Vagina (tissue), 2 donors: ENCODE results near the gene TNS3. TPM values are rescaled to one million over a fixed set of nuclear protein-coding genes. Genes with fewer than 3 reads are reported as not detected.

ENCODE experiments used
- DNase-seq, 2 donors: peaks; one replicate each; pipeline ENCODE4 v3.0.0-alpha.2; 2017; ENCODE audit errors: extremely low spot score in 2 of 2
- H3K27ac ChIP-seq: fragments of 200-600 bp; sonication (generic); one replicate; pipeline ENCODE4 v1.5.1; 2019
- H3K27me3 ChIP-seq: fragments of 200-600 bp; sonication (generic); one replicate; pipeline ENCODE4 v1.5.1; 2019
- H3K36me3 ChIP-seq, 2 donors: fragments of 200-600 bp; sonication (generic); one replicate each; pipeline ENCODE4 v1.5.1; 2017 to 2019
- H3K4me1 ChIP-seq: fragments of 200-600 bp; sonication (generic); one replicate; pipeline ENCODE4 v1.5.1; 2019
- H3K4me3 ChIP-seq, 2 donors: fragments of 200-600 bp; sonication (generic); 1 replicate in 1 of 2; 2 replicates in 1 of 2; pipeline ENCODE4 v1.5.1; 2016 to 2019
- H3K9me3 ChIP-seq: fragments of 200-600 bp; sonication (generic); one replicate; pipeline ENCODE4 v1.5.1; 2019
- POLR2A ChIP-seq, 2 donors: fragments of 450-650 bp; IDR thresholded peaks; one replicate each; pipeline ENCODE4 v1.6.1; 2017; ENCODE audit warnings: antibody characterized with exemption in 2 of 2, mild to moderate bottlenecking in 2 of 2, moderate library complexity in 2 of 2
- POLR2AphosphoS5 ChIP-seq, 2 donors: sonication (generic); formaldehyde crosslinking; IDR thresholded peaks; one replicate each; pipeline ENCODE4 v1.9.0; 2017; ENCODE audit warnings: antibody characterized with exemption in 2 of 2, mild to moderate bottlenecking in 2 of 2, low read depth in 1 of 2; ENCODE audit not compliant: insufficient read depth in 1 of 2
- intact Hi-C: fragments of 100-400 bp; cut with DNase I; formaldehyde crosslinking; loops from one replicate; pipeline ENCODE4 v1.15.1; 2023
- total RNA-seq: library from RNA; depleted of rRNA; stranded (reverse); fragments of >200 nt; gene quantifications from one replicate; pipeline ENCODE4 v1.2.3, GENCODE V29; 2016
- TF ChIP-seq, protein P1 (sequence below), 3 experiments: fragments of 450-650 bp in 2 of 3; fragments of 200-600 bp in 1 of 3; sonication (generic) in 1 of 3; IDR thresholded peaks; one replicate each; pipeline ENCODE4 v1.5.1; 2017 to 2019; ENCODE audit warnings: antibody characterized with exemption in 3 of 3, mild to moderate bottlenecking in 2 of 3, moderate library complexity in 2 of 3

Gene TNS3
- total RNA-seq, 1 donor from 2014 or later, result 36.8 TPM

DNA sequence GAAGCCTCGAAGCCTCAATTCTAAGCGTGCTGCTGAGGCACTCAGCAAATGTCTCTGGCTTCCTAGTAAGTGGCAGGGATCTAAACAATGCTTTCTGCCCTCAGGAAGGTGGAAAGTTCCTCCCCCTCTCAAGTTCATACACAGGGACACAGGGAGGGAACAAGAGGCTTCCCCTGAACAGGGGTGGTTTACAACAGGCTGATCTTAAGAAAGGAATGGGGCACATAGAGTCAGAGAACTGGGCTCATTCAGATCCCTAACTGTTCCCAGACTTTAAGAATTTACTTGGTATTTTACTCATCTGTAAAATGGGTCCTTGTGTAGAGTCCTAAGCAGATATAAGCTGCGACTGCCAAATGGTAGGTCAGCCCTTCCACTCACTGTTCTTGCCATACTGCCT lies 2.5 kb downstream of the TNS3 start:
- H3K4me3 ChIP-seq, result no peak overlapping the region
- intact Hi-C loops, result no loop called here
- H3K9me3 ChIP-seq, result no peaks in the 10 kb centered on the region
- peak overlapping the region; percentile 76 for H3K27ac ChIP-seq
- H3K36me3 ChIP-seq, result no peaks in the 10 kb centered on the region
- no peak for DNase-seq
- peaks cover 65% of the 10 kb centered on the region for H3K4me1 ChIP-seq
- TF ChIP-seq POLR2A (IDR thresholded peaks at IDR 0.05) (no peak), POLR2AphosphoS5 (IDR thresholded peaks at IDR 0.05; ENCODE audit: insufficient read depth in 1 of 2, low read depth in 1 of 2) (no peak)
- TF ChIP-seq, protein P1, sequence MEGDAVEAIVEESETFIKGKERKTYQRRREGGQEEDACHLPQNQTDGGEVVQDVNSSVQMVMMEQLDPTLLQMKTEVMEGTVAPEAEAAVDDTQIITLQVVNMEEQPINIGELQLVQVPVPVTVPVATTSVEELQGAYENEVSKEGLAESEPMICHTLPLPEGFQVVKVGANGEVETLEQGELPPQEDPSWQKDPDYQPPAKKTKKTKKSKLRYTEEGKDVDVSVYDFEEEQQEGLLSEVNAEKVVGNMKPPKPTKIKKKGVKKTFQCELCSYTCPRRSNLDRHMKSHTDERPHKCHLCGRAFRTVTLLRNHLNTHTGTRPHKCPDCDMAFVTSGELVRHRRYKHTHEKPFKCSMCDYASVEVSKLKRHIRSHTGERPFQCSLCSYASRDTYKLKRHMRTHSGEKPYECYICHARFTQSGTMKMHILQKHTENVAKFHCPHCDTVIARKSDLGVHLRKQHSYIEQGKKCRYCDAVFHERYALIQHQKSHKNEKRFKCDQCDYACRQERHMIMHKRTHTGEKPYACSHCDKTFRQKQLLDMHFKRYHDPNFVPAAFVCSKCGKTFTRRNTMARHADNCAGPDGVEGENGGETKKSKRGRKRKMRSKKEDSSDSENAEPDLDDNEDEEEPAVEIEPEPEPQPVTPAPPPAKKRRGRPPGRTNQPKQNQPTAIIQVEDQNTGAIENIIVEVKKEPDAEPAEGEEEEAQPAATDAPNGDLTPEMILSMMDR (IDR thresholded peaks at IDR 0.05), result no peak
- no peaks in the 10 kb centered on the region for H3K27me3 ChIP-seq

DNA sequence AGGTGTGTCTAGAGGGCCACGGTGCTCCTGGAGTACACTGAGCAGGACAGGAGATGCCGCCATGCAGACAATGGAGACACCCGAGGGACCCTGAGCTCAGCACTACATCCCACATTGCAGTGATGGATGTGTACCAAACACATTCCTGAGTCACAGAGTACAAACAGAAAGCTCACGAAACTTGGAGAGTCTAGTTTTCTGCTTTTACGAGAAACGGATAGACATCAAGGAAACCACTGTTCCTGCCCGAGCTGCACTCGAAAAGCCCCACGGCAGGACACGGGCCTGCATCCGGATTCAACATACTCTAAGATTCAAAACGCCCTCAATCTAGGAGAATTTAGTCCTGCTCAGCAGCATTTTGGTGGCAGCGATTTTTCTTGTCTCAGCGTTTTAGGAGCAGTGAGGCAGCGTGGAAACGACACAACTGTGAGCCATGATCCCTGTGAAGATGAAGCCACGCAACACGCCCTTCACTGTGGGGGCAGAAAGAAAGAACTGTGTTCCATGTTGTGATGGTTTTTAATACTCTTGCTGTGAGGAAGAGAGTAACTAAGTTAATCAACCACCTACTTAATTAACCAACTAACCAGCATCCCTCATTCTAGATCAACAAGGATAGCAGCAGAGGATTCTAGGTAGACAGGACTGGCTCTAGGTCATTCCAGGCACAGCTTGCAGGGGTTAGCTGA lies 3.2 kb downstream of the TNS3 start:
- Histone ChIP-seq H3K27ac (peak overlapping the region; percentile 76), H3K9me3 (no peaks in the 10 kb centered on the region), H3K4me1 (peaks cover 63% of the 10 kb centered on the region), H3K4me3 (peak overlapping the region in 1 of 2 donors; percentile 21), H3K27me3 (no peaks in the 10 kb centered on the region), H3K36me3 (no peaks in the 10 kb centered on the region)
- intact Hi-C loops, result no loop called here
- TF ChIP-seq POLR2A (IDR thresholded peaks at IDR 0.05) (no peak), POLR2AphosphoS5 (IDR thresholded peaks at IDR 0.05; ENCODE audit: insufficient read depth in 1 of 2, low read depth in 1 of 2) (peak in 1 of 2 donors; percentile 54)
- DNase-seq, result no peak

DNA sequence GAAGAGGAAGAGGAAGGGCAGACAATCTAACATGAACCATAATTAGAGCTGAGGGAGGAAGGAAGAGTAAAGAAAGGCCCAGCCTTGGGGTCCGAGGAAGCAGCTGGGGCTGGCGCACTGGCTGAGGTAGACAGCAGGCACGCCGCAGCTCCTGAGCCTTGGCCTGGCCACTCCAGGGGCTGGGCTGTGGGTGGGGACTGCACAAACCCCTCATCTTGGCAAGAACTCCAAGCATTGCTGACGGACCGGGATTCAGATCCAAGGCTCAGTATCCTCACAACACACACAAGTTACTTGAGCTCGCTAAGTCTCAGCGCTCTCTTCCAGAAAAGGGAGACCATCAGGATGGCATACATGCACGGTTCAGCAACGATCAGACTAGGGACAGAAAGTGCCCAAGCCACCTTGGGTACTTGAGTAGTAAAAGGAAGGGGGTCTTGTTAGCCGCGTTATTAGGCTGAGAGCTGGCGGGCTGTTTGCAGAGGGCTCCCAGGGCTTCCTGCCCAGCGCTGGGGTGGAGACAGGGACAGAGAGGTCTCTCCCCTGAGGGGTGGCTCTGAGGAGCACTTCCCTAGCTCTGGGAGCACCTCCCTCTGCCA lies 4.5 kb downstream of the TNS3 start:
- Histone ChIP-seq H3K27ac (peak overlapping the region; percentile 76), H3K27me3 (no peaks in the 10 kb centered on the region), H3K4me1 (peaks cover 66% of the 10 kb centered on the region), H3K9me3 (no peaks in the 10 kb centered on the region), H3K4me3 (peak overlapping the region in 1 of 2 donors; percentile 25), H3K36me3 (no peaks in the 10 kb centered on the region)
- no peak for DNase-seq
- intact Hi-C loops, result no loop called here
- TF ChIP-seq POLR2AphosphoS5 (IDR thresholded peaks at IDR 0.05; ENCODE audit: insufficient read depth in 1 of 2, low read depth in 1 of 2) (no peak), POLR2A (IDR thresholded peaks at IDR 0.05) (no peak)
- TF ChIP-seq, protein P1 (IDR thresholded peaks at IDR 0.05), result no peak

DNA sequence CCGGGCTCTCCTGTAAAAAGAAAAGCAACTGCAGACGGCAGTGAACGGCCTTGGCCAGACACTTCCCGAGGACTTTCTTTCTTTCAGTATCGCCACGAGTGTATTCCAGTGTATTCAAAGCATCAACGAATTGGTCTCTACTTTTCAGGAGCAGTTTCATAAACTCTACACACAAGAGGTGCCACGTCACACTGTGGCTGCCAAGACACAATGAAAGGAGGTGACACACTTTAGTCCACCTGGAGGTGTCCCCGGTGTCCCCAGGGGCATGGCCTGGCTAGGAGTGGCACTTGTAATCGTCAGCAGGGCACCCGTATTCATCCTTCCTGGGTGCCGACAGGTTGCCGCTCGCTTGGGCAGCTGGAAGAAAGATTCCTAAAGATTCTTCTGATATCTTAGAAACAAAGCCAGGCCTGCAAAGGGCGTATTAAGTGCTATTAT lies 5.0 kb downstream of the TNS3 start:
- peak overlapping the region in 1 of 2 donors; percentile 25 for H3K4me3 ChIP-seq
- TF ChIP-seq POLR2AphosphoS5 (IDR thresholded peaks at IDR 0.05; ENCODE audit: insufficient read depth in 1 of 2, low read depth in 1 of 2), result peak in 1 of 2 donors; percentile 37
- TF ChIP-seq, protein P1 (IDR thresholded peaks at IDR 0.05), result no peak
- peak overlapping the region; percentile 76 for H3K27ac ChIP-seq
- intact Hi-C loops, result no loop called here
- DNase-seq, result no peak
- H3K4me1 ChIP-seq, result peaks cover 68% of the 10 kb centered on the region
- H3K9me3 ChIP-seq, result no peaks in the 10 kb centered on the region
- H3K27me3 ChIP-seq, result no peaks in the 10 kb centered on the region
- no peaks in the 10 kb centered on the region for H3K36me3 ChIP-seq

DNA sequence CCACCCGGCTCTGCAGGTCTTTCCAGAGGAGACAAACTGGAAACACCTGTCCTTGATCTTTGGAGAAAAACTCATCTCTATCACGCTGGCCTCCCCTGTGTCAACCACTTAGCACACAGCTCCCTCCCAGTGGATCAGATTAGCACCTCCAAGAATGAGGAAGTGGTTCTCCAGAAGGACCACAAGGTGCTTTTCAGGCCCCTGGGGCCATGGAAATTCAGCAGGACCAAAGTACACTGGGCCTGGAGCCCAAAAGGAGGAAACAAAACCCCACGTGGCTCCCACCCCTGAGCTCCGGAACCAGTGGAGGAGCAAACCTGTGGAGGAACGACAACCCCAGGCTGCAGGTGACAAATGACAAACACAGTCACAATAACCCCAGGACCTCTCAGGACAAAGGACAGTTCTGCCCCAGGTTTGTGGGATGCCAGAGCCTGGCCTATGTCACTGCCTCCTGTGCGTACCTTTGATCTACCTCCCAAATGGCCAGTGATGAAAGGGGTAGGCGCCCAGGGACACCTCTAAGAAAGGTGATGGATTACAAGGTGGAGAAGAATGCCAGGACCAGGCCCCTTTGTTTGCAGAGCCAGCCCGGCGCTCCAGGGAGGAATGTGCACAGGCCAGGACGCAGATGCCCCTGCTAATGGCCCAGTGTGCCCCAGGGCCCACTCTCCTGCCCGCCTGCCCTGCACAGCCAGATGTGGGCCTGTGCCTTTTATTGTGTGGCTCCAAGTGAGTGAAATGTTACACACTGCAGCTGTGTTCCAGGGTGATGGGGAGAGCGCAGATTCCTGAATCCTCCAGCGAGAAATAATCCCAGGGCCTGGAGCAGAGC lies 5.7 kb downstream of the TNS3 start:
- peak overlapping the region; percentile 76 for H3K27ac ChIP-seq
- intact Hi-C loops, result no loop called here
- TF ChIP-seq POLR2A (IDR thresholded peaks at IDR 0.05) (no peak), POLR2AphosphoS5 (IDR thresholded peaks at IDR 0.05; ENCODE audit: insufficient read depth in 1 of 2, low read depth in 1 of 2) (peak in 1 of 2 donors; percentile 40)
- peak overlapping the region in 1 of 2 donors; percentile 25 for H3K4me3 ChIP-seq
- H3K36me3 ChIP-seq, result no peaks in the 10 kb centered on the region
- no peak for DNase-seq
- H3K9me3 ChIP-seq, result no peaks in the 10 kb centered on the region
- no peaks in the 10 kb centered on the region for H3K27me3 ChIP-seq
- peaks cover 74% of the 10 kb centered on the region for H3K4me1 ChIP-seq
